ENCODE results near the gene SBNO2. TPM values are rescaled to one million over a fixed set of nuclear protein-coding genes. Genes with fewer than 3 reads are reported as not detected.
A peak's percentile ranks its signal among the peaks of the same experiment; 100 is the strongest.

The SBNO2 gene
- total and polyA plus RNA-seq, 8 donors: 16.3 to 74.7 (median 42.7) TPM

DNA sequence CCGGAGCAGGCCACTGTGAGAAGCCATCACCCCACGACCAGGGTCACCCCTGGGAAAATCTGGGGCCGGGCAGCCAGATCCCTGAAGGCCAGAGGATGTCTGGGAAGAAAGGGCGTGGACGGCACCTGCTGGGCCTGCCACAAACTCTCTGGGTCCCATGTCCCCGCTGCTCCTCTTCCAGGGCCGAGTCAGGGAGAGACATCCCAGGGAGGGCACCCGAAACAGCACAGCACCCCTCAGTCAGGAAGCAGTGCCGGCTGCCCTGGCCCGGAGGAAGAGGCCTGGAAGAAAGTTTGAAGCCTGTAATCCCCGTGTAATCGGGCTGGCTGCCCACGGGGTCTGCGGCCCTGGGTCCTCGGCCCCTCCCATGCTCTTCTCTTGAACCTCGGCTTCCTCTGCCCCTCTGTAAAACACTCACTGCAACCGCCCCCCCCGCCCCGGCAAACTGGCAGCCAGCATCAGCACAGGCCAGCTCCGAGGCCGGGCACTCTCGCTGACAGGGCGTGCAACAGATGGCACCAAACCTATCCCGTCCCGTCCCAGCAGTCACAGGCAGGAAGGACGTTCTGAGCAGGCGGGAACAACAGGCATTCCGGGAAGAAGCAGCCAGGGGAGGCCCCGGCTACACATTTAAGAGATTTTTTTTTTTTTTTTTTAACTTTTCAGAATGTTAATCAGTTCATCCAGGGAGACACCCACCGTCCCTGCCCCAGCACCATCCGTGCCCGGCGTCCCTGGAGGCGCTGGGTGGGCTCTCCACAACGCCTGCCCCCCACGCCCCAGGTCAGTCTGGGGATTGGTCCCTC lies 1.5 kb downstream of the SBNO2 start:
- peaks cover 44 to 71% (median 63%) of the 10 kb centered on the region in 4 donors for H3K4me1 ChIP-seq
- H3K27ac ChIP-seq: peak overlapping the region; percentile 89 to 98 (median 97)
- peak; percentile 63 to 77 for DNase-seq
- no peaks in the 10 kb centered on the region for H3K27me3 ChIP-seq
- 7 to 24% (median 16%) methylated on average over 28 to 36 of the region's 36 CpGs for WGBS, 5 donors
- intact Hi-C loops (cut with DNase I; ENCODE audit: low total_unique reads): no loop called here
- peak; percentile 24 to 67 (median 49) for TF ChIP-seq POLR2AphosphoS5 (IDR thresholded peaks at IDR 0.05)
- TF ChIP-seq, protein P1, sequence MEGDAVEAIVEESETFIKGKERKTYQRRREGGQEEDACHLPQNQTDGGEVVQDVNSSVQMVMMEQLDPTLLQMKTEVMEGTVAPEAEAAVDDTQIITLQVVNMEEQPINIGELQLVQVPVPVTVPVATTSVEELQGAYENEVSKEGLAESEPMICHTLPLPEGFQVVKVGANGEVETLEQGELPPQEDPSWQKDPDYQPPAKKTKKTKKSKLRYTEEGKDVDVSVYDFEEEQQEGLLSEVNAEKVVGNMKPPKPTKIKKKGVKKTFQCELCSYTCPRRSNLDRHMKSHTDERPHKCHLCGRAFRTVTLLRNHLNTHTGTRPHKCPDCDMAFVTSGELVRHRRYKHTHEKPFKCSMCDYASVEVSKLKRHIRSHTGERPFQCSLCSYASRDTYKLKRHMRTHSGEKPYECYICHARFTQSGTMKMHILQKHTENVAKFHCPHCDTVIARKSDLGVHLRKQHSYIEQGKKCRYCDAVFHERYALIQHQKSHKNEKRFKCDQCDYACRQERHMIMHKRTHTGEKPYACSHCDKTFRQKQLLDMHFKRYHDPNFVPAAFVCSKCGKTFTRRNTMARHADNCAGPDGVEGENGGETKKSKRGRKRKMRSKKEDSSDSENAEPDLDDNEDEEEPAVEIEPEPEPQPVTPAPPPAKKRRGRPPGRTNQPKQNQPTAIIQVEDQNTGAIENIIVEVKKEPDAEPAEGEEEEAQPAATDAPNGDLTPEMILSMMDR (IDR thresholded peaks at IDR 0.05): no peak
- H3K9me3 ChIP-seq: no peaks in the 10 kb centered on the region
- peak overlapping the region; percentile 69 to 99 (median 83) for H3K4me3 ChIP-seq
- H3K36me3 ChIP-seq: peaks cover 0 to 21% (median 5%) of the 10 kb centered on the region in 4 donors

GRCh38 chr19:1171755-1172352 lies 2.2 kb downstream of the SBNO2 start:
- H3K36me3 ChIP-seq: peaks cover 0 to 28% (median 12%) of the 10 kb centered on the region in 4 donors
- peak overlapping the region; percentile 89 to 98 (median 97) for H3K27ac ChIP-seq
- peak overlapping the region; percentile 69 to 99 (median 83) for H3K4me3 ChIP-seq
- 30 to 48% (median 32%) methylated on average over 12 to 15 of the region's 15 CpGs for WGBS, 5 donors
- no peaks in the 10 kb centered on the region for H3K9me3 ChIP-seq
- TF ChIP-seq POLR2AphosphoS5 (IDR thresholded peaks at IDR 0.05) (no peak), POLR2A (IDR thresholded peaks at IDR 0.05) (no peak), EP300 (IDR thresholded peaks at IDR 0.05) (no peak)
- TF ChIP-seq, protein P1 (IDR thresholded peaks at IDR 0.05): no peak
- H3K27me3 ChIP-seq: no peaks in the 10 kb centered on the region
- intact Hi-C loops (cut with DNase I; ENCODE audit: low total_unique reads): no loop called here
- peaks cover 44 to 72% (median 69%) of the 10 kb centered on the region in 4 donors for H3K4me1 ChIP-seq
- DNase-seq: peak; percentile 32 to 65

DNA sequence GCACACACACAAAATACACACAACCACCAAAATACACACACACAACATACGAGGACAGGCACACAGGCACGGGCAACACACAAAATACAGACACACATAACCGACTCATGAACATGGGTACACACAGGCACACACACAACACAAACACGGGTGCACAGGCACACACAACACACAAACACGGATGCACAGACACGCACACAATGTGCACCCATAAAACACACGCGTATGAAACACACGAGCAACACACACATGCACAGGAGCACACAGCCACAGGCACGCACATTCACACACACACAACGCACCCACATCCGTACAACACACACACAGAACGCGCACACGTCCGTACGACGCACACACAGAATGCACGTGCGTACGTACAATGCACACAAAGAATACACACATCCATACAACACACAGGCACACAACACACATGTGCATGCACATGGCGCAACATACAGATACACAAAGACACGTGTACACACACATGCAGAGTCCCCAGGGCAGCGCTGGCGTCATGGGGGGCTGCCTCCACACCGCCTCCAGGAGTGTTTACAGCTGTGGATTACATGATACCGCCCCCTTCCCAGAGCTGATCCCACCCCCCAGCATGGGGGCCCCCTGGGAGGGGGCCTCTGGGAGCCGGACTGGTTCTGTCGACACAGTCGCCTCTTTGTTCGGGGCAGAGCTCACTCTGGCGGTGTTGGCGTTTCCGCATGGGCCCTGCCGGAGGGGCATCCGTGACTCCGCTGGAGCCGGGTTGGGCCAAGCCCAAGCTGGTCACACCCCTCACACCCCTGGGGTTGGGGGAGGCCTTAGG lies 2.9 kb downstream of the SBNO2 start:
- peaks cover 44 to 79% (median 74%) of the 10 kb centered on the region in 4 donors for H3K4me1 ChIP-seq
- H3K9me3 ChIP-seq: no peaks in the 10 kb centered on the region
- no peak for TF ChIP-seq POLR2AphosphoS5 (IDR thresholded peaks at IDR 0.05)
- TF ChIP-seq EP300 (IDR thresholded peaks at IDR 0.05): no peak
- TF ChIP-seq, protein P1 (IDR thresholded peaks at IDR 0.05): no peak
- TF ChIP-seq POLR2A (IDR thresholded peaks at IDR 0.05): no peak
- H3K4me3 ChIP-seq: peak overlapping the region; percentile 69 to 99 (median 83)
- H3K27ac ChIP-seq: peak overlapping the region; percentile 89 to 98 (median 97)
- intact Hi-C loops (cut with DNase I; ENCODE audit: low total_unique reads): no loop called here
- no peaks in the 10 kb centered on the region for H3K27me3 ChIP-seq
- H3K36me3 ChIP-seq: peaks cover 0 to 35% (median 18%) of the 10 kb centered on the region in 4 donors
- 68 to 82% (median 71%) methylated on average over 29 to 38 of the region's 38 CpGs for WGBS, 5 donors
- peak in 1 of 2 donors; percentile 84 for DNase-seq

Data from stomach (tissue), 9 donors.